Calu3 (cell line): ENCODE measurements around the gene TUBB6. TPM values are rescaled to one million over a fixed set of nuclear protein-coding genes. Genes with fewer than 3 reads are reported as not detected.

ENCODE experiments used
- BruUV-seq: library from RNA; stranded (reverse); fragments of 400-500 nt; replicated peaks from 2 replicates; lab custom pipeline; 2021; lab: Mats Ljungman, UMichigan
- CTCF ChIA-PET: fragments of 300-600 bp; sonication (Branson Sonifier 250); formaldehyde crosslinking; loops from one replicate; lab custom pipeline; 2022; ENCODE audit warnings: antibody characterized with exemption; lab: Charles Lee
- DNase-seq: peaks from one replicate; pipeline ENCODE4 v3.0.0; 2022
- H3K27ac Mint-ChIP-seq: one replicate; pipeline ENCODE4 v1.8.0; 2022; ENCODE audit warnings: mixed read lengths; ENCODE audit not compliant: unreplicated experiment
- H3K27me3 Mint-ChIP-seq: one replicate; pipeline ENCODE4 v1.8.0; 2022; ENCODE audit warnings: mixed read lengths; ENCODE audit not compliant: unreplicated experiment
- H3K36me3 Mint-ChIP-seq: one replicate; pipeline ENCODE4 v1.8.0; 2022; ENCODE audit warnings: mild to moderate bottlenecking, moderate library complexity, mixed read lengths; ENCODE audit not compliant: insufficient read depth, unreplicated experiment
- H3K4me1 Mint-ChIP-seq: one replicate; pipeline ENCODE4 v1.8.0; 2022; ENCODE audit warnings: mild to moderate bottlenecking, low read depth, mixed read lengths; ENCODE audit not compliant: unreplicated experiment
- H3K4me3 Mint-ChIP-seq: one replicate; pipeline ENCODE4 v1.8.0; 2022; ENCODE audit warnings: mild to moderate bottlenecking, low read depth, moderate library complexity, mixed read lengths; ENCODE audit not compliant: unreplicated experiment
- H3K9me3 Mint-ChIP-seq: one replicate; pipeline ENCODE4 v1.8.0; 2022; ENCODE audit warnings: low read depth, mixed read lengths; ENCODE audit not compliant: unreplicated experiment
- CTCF ChIP-seq: fragments of 200-600 bp; IDR thresholded peaks from one replicate; pipeline ENCODE4 v1.8.0; 2022; ENCODE audit warnings: antibody characterized with exemption; ENCODE audit not compliant: unreplicated experiment
- intact Hi-C: fragments of 100-400 bp; cut with micrococcal nuclease; formaldehyde crosslinking; loops from one replicate; pipeline ENCODE4 v1.10.0; 2022; ENCODE audit not compliant: unreplicated experiment
- total RNA-seq: library from RNA; stranded (reverse); gene quantifications from 2 replicates; pipeline ENCODE4 v1.2.3, GENCODE V29; 2022

The TUBB6 gene
- total RNA-seq, 1 experiment from 2014 or later: 25.7 TPM

- TF ChIP-seq CTCF: no peak
- DNase-seq: peak; percentile 64
- CTCF ChIA-PET: interaction anchor here (0.7 to 1.0 kb wide), 2 partner anchors 37 to 236 kb away, joined by 3 to 6 read pairs; no protein-coding TSS in a partner anchor
- Mint-ChIP-seq H3K4me3 (peak overlapping the region; percentile 73), H3K27ac (no peak overlapping the region), H3K36me3 (peaks cover 41% of the 10 kb centered on the region), H3K27me3 (peaks cover 32% of the 10 kb centered on the region), H3K9me3 (no peaks in the 10 kb centered on the region), H3K4me1 (peaks cover 7% of the 10 kb centered on the region)
- intact Hi-C loops: loop anchor here (1.0 kb wide), 1 partner anchor 36 kb away; no protein-coding TSS in a partner anchor
- no TSS peak for BruUV-seq
Measured at GRCh38 chr18:12308386-12309100, 502 bp downstream of the TUBB6 start.

- Mint-ChIP-seq H3K4me3 (peak overlapping the region; percentile 73), H3K4me1 (peaks cover 7% of the 10 kb centered on the region), H3K36me3 (peaks cover 41% of the 10 kb centered on the region), H3K9me3 (no peaks in the 10 kb centered on the region), H3K27me3 (peaks cover 26% of the 10 kb centered on the region), H3K27ac (peak overlapping the region; percentile 23)
- DNase-seq: no peak
- TF ChIP-seq CTCF: no peak
- CTCF ChIA-PET: interaction anchor here (0.6 to 0.7 kb wide), 2 partner anchors 18 to 24 kb away, joined by 3 to 8 read pairs; no protein-coding TSS in a partner anchor
- TSS peak; percentile 47 for BruUV-seq
- intact Hi-C loops: no loop called here
Measured at GRCh38 chr18:12309683-12310198, 1.7 kb downstream of the TUBB6 start.

- BruUV-seq: no TSS peak
- peaks cover 41% of the 10 kb centered on the region for H3K36me3 Mint-ChIP-seq
- CTCF ChIA-PET: interaction anchor here (0.7 kb wide), 1 partner anchor 66 kb away, joined by 3 read pairs; no protein-coding TSS in a partner anchor
Measured at GRCh38 chr18:12310762-12311161, 2.7 kb downstream of the TUBB6 start.

GRCh38 chr18:12312976-12313375 lies 4.9 kb downstream of the TUBB6 start:
- Mint-ChIP-seq H3K27me3 (no peaks in the 10 kb centered on the region), H3K4me3 (no peak overlapping the region), H3K9me3 (no peaks in the 10 kb centered on the region), H3K4me1 (peaks cover 7% of the 10 kb centered on the region), H3K27ac (no peak overlapping the region), H3K36me3 (peaks cover 31% of the 10 kb centered on the region)
- no peak for DNase-seq
- intact Hi-C loops: no loop called here
- CTCF ChIA-PET: no interaction called here
- BruUV-seq: no TSS peak
- TF ChIP-seq CTCF: no peak

More at GRCh38 chr18:12310762-12311161, 2.7 kb downstream of the TUBB6 start:
- H3K9me3 Mint-ChIP-seq: no peaks in the 10 kb centered on the region
- intact Hi-C loops: no loop called here
- peaks cover 7% of the 10 kb centered on the region for H3K4me1 Mint-ChIP-seq
- peaks cover 16% of the 10 kb centered on the region for H3K27me3 Mint-ChIP-seq
- TF ChIP-seq CTCF: no peak
- H3K4me3 Mint-ChIP-seq: no peak overlapping the region
- H3K27ac Mint-ChIP-seq: no peak overlapping the region
- DNase-seq: no peak
